ENCODE measurements around the gene TMEM141.

Gene TMEM141

GRCh38 chr9:136826188-136826541 is 35.0 kb downstream of the TMEM141 start:
- no peak for TF ChIP-seq CTCF (IDR thresholded peaks at IDR 0.05; ENCODE audit: borderline replicate concordance, control extremely low read depth, extremely low read depth, insufficient read depth, missing control alignments)
- DNase-seq (ENCODE audit: low spot score) = no peak
- in situ Hi-C loops (cut with MboI; ENCODE audit: low sequenced_read_pairs, unreplicated experiment) = no loop called here

DNA sequence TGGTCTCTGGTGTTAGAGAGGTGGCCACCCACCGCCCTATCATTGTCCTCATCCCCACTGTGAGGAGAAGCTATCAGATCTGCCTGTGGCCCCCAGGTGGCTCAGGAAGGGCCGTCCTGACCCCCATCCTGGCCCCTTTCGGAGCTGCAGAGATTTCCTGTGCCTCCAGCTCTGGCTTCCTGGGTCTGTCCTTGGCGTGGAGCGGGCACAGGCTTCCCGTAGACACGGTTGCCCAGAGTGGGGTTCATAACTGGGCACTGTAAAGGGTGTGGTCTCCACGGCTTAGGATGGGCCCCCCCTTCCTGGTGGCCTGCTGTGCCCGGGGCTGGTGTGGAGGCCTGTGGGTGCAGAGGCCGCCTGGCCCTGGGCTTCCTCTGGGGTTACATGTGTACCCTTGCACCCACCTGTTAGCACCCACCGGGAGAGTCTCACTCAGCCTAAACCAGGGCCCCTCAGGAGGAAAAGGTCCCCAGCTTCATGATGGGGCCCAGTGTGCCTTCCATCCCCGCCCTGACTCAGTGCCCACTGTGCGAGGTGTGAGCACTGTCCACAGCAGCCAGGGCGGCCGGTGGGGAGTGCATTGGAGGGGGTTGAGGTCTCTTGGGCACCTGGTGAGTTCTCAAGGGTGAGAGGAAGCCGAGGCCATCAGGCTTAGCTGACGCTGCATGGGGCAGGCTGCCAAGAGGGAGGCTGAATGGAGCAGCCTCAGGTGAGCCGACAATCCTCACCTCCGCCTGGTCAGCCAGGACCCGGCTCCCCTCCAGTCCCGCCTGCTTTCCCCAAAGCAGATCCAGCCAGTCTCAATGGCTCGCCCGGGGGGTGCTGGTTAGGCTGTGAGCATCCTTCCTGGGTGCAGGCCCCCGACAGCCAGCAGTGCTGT is 35.8 kb downstream of the TMEM141 start:
- in situ Hi-C loops (cut with MboI; ENCODE audit: low sequenced_read_pairs, unreplicated experiment) = no loop called here
- TF ChIP-seq CTCF (IDR thresholded peaks at IDR 0.05; ENCODE audit: borderline replicate concordance, control extremely low read depth, extremely low read depth, insufficient read depth, missing control alignments) = no peak

GRCh38 chr9:136827794-136828473 is 36.8 kb downstream of the TMEM141 start:
- DNase-seq (ENCODE audit: low spot score) = no peak
- in situ Hi-C loops (cut with MboI; ENCODE audit: low sequenced_read_pairs, unreplicated experiment) = no loop called here
- no peak for TF ChIP-seq CTCF (IDR thresholded peaks at IDR 0.05; ENCODE audit: borderline replicate concordance, control extremely low read depth, extremely low read depth, insufficient read depth, missing control alignments)

More for the DNA sequence above, 35.8 kb downstream of the TMEM141 start:
- DNase-seq (ENCODE audit: low spot score) = no peak

DNA sequence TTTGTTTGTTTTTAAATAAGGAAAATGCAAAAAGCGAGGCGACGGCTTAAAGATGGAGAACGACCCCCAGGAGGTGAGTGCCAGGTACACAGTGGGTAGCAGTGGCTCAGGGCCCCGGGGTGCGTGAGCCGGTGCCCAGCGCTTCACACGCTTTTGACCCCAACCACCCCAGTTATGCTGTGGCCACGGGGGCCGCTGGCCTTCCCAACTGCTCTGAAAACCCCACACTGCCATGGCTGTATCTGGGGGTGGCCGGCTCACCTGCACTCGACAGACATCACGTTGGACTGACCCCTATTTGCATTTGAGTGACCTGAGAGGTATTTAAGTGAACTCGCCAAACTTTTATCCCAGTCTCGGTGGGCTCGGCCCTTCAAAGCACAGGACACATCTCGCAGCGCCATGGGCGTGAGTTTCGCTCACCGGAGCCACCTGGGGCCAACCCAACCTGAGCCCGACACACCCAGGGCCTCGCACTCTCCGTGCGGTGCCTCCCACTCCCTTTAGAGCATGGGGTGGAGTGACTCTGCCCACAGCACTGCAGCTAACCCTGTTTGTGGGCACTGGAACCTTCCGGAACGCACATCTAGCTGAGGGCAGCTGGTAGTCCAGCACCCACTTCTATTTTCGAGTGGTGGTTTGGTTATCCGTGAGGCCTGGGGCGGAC is 37.5 kb downstream of the TMEM141 start:
- in situ Hi-C loops (cut with MboI; ENCODE audit: low sequenced_read_pairs, unreplicated experiment) = no loop called here
- DNase-seq (ENCODE audit: low spot score) = no peak
- no peak for TF ChIP-seq CTCF (IDR thresholded peaks at IDR 0.05; ENCODE audit: borderline replicate concordance, control extremely low read depth, extremely low read depth, insufficient read depth, missing control alignments)

DNA sequence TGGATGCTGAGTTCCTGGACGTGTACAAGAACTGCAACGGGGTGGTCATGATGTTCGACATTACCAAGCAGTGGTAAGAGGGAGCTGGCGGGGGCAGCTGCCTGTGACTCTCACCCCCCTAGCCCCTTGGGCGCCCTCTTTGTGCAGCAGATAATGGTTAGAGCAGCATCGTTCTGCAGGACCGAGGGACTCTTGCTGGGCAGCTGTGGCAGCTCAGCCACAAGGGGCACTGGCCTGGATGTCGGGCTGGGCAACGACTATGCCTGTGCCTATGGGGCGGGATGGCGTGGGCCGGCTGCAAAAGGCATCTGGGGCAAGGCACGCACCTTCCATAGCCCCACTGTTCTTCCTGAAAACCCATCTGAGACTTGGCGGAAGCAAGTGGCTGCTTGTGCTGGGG is 38.3 kb downstream of the TMEM141 start:
- DNase-seq (ENCODE audit: low spot score) = no peak
- no peak for TF ChIP-seq CTCF (IDR thresholded peaks at IDR 0.05; ENCODE audit: borderline replicate concordance, control extremely low read depth, extremely low read depth, insufficient read depth, missing control alignments)
- in situ Hi-C loops (cut with MboI; ENCODE audit: low sequenced_read_pairs, unreplicated experiment) = no loop called here

DNA sequence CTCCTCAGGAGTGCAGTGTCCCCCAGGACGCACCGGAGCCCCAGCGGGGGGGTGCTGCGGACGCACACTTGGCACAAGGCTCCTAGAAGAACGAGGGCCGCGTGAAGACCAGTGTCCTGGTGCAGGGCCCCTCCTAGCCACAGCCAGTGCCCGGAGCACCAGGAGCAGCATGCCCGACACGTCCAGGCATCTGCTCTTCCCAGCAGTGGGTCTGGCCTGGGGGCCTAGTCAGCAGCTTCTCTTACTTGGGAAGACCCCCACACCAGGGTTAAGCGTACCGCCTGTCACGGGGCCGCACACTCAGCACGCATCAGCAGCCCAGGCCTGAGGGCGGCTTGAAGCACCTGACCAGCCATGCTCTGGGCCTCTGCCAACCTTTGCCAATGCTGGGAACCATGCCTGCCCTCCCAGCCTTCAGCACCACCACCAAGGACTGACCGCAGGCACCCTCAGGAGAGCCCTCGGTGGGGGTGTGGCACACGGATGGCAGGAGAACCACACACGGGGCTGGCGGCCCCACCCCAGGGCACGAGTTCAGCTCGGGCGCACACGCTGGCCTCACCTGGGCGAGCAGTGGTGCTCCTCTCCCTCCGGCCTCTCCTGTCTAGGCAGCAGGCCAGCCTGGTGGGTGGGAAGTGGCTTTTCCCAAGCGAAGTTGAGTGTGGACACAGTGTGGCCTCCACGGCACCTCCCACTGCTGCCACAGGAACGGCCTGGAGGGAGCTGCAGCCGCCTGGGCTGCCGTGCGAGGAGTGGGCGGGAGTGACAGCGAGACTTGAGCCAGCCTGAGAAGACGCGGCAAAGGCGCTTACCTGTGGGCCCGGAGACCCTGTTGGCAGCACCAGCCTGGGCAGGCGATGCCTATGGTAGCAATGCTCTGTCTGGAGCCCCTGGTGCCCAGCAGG is 39.1 kb downstream of the TMEM141 start:
- DNase-seq (ENCODE audit: low spot score) = no peak
- no peak for TF ChIP-seq CTCF (IDR thresholded peaks at IDR 0.05; ENCODE audit: borderline replicate concordance, control extremely low read depth, extremely low read depth, insufficient read depth, missing control alignments)
- in situ Hi-C loops (cut with MboI; ENCODE audit: low sequenced_read_pairs, unreplicated experiment) = no loop called here
